Fibroblast of mammary gland (primary cell): ENCODE data around the gene P2RY6.
"Not testable (repeated sequence)": the region's sequence is repeated elsewhere in the genome, so short reads cannot be mapped to it uniquely, and the experiment has no call there.

ENCODE experiments used
- DNase-seq: peaks from one replicate; pipeline ENCODE4 v3.0.0-alpha.2; 2010; ENCODE audit warnings: low read depth
- H3K4me3 ChIP-seq: 2 replicates; pipeline ENCODE4 v1.5.1; 2011; ENCODE audit warnings: low read depth, mild to moderate bottlenecking, low read length, moderate library complexity; ENCODE audit not compliant: control insufficient read depth
- TF ChIP-seq, protein P1 (sequence below): conservative IDR thresholded peaks from 2 replicates; pipeline ENCODE4 v1.5.1; 2011; ENCODE audit warnings: low read depth, low read length, inconsistent platforms; ENCODE audit not compliant: control insufficient read depth, insufficient read depth

P2RY6 gene

GRCh38 chr11:73268671-73269271 is 3.4 kb upstream of the P2RY6 start:
- H3K4me3 ChIP-seq = no peak overlapping the region
- TF ChIP-seq, protein P1, sequence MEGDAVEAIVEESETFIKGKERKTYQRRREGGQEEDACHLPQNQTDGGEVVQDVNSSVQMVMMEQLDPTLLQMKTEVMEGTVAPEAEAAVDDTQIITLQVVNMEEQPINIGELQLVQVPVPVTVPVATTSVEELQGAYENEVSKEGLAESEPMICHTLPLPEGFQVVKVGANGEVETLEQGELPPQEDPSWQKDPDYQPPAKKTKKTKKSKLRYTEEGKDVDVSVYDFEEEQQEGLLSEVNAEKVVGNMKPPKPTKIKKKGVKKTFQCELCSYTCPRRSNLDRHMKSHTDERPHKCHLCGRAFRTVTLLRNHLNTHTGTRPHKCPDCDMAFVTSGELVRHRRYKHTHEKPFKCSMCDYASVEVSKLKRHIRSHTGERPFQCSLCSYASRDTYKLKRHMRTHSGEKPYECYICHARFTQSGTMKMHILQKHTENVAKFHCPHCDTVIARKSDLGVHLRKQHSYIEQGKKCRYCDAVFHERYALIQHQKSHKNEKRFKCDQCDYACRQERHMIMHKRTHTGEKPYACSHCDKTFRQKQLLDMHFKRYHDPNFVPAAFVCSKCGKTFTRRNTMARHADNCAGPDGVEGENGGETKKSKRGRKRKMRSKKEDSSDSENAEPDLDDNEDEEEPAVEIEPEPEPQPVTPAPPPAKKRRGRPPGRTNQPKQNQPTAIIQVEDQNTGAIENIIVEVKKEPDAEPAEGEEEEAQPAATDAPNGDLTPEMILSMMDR = no peak
- DNase-seq = no peak

DNA sequence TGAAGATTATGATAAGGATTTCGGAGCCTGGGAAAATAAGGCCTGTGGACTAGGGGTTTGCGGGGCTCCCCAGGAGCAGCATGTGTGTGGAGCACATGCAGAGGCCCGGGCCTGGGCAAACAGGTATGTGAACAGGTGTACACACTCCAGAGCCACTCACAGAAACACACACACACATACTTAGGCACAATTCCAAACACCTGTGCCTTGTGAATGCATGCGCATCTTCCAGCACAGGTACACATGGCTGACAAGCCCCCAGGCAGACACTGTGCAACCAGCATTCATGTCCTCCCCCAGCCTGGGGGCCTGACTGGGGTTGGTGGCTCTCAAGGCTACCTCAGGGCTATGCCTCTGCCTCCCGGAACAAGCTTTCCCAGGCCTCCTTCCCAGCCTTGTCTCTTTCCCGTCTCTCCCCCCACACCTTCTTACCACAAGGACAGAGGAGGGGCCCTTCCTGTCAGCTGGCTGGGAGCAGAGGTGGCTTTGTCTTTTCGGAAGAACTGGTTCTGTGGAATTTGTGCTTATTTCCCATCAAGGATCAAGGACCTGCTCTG is 2.6 kb upstream of the P2RY6 start:
- no peak for DNase-seq
- TF ChIP-seq, protein P1 = no peak
- no peak overlapping the region for H3K4me3 ChIP-seq

- DNase-seq = no peak
- H3K4me3 ChIP-seq = no peak overlapping the region
- TF ChIP-seq, protein P1 = no peak
Measured at GRCh38 chr11:73270016-73270854, 1.9 kb upstream of the P2RY6 start.

GRCh38 chr11:73270855-73271477 is 1.2 kb upstream of the P2RY6 start:
- no peak for DNase-seq
- TF ChIP-seq, protein P1 = no peak
- H3K4me3 ChIP-seq = no peak overlapping the region

- not testable (repeated sequence) for DNase-seq, H3K4me3 ChIP-seq
Measured at GRCh38 chr11:73271478-73271865, 666 bp upstream of the P2RY6 start.

GRCh38 chr11:73272680-73273038 is 521 bp downstream of the P2RY6 start:
- TF ChIP-seq, protein P1 = no peak
- DNase-seq = no peak
- H3K4me3 ChIP-seq = no peak overlapping the region
